Astrocyte (in vitro differentiated cells and primary cell): ENCODE data around the gene MAK. TPM values are rescaled to one million over a fixed set of nuclear protein-coding genes. Genes with fewer than 3 reads are reported as not detected.

Source experiments
- DNase-seq: peaks from one replicate; pipeline ENCODE4 v3.0.0-alpha.2; 2010; ENCODE audit warnings: low read depth
- FAIRE-seq: peaks from 2 replicates; lab custom pipeline; 2011; peaks lifted over from hg19 to GRCh38; lab: Jason Lieb, UNC
- H2AFZ ChIP-seq: 2 replicates; pipeline ENCODE4 v1.6.0; 2012; ENCODE audit warnings: low read depth, low read length, inconsistent platforms
- H3K27ac ChIP-seq: 2 replicates; pipeline ENCODE4 v1.5.1; 2011; ENCODE audit warnings: low read depth, low read length, inconsistent platforms
- H3K27me3 ChIP-seq: 2 replicates; pipeline ENCODE4 v1.6.0; 2011; ENCODE audit warnings: low read length, inconsistent platforms; ENCODE audit not compliant: insufficient read depth
- H3K36me3 ChIP-seq: 2 replicates; pipeline ENCODE4 v1.5.1; 2011; ENCODE audit warnings: low read length, inconsistent platforms; ENCODE audit not compliant: insufficient read depth
- H3K4me1 ChIP-seq: 2 replicates; pipeline ENCODE4 v1.5.1; 2011; ENCODE audit warnings: low read length, inconsistent platforms; ENCODE audit not compliant: insufficient read depth
- H3K4me2 ChIP-seq: 2 replicates; pipeline ENCODE4 v1.6.0; 2012; ENCODE audit warnings: low read length, inconsistent platforms
- H3K4me3 ChIP-seq: 2 replicates; pipeline ENCODE4 v1.5.1; 2011; ENCODE audit warnings: low read depth, mild to moderate bottlenecking, low read length, inconsistent platforms; ENCODE audit not compliant: insufficient read depth
- H3K79me2 ChIP-seq: 2 replicates; pipeline ENCODE4 v1.6.0; 2012; ENCODE audit warnings: mild to moderate bottlenecking, low read length, inconsistent platforms; ENCODE audit not compliant: insufficient read depth
- H3K9ac ChIP-seq: 2 replicates; pipeline ENCODE4 v1.6.0; 2012; ENCODE audit warnings: mild to moderate bottlenecking, low read length, inconsistent platforms
- H3K9me3 ChIP-seq: 2 replicates; pipeline ENCODE4 v1.5.1; 2012; ENCODE audit warnings: low read depth, mild to moderate bottlenecking, low read length, inconsistent platforms; ENCODE audit not compliant: insufficient read depth
- H4K20me1 ChIP-seq: 2 replicates; pipeline ENCODE4 v1.6.0; 2012; ENCODE audit warnings: low read length, inconsistent platforms; ENCODE audit not compliant: insufficient read depth
- H3K27ac Mint-ChIP-seq: one replicate; pipeline ENCODE4 v1.8.0; 2021; ENCODE audit warnings: mild to moderate bottlenecking, mixed read lengths; ENCODE audit not compliant: unreplicated experiment
- H3K27me3 Mint-ChIP-seq: one replicate; pipeline ENCODE4 v1.8.0; 2021; ENCODE audit warnings: low read depth, mixed read lengths; ENCODE audit not compliant: unreplicated experiment
- H3K36me3 Mint-ChIP-seq: one replicate; pipeline ENCODE4 v1.8.0; 2021; ENCODE audit warnings: low read depth, mixed read lengths; ENCODE audit not compliant: unreplicated experiment
- H3K4me1 Mint-ChIP-seq: one replicate; pipeline ENCODE4 v1.8.0; 2021; ENCODE audit warnings: low read depth, mixed read lengths; ENCODE audit not compliant: unreplicated experiment
- H3K4me3 Mint-ChIP-seq: one replicate; pipeline ENCODE4 v1.8.0; 2021; ENCODE audit warnings: mild to moderate bottlenecking, moderate library complexity, mixed read lengths; ENCODE audit not compliant: unreplicated experiment
- H3K9me3 Mint-ChIP-seq: one replicate; pipeline ENCODE4 v1.8.0; 2021; ENCODE audit warnings: mild to moderate bottlenecking, mixed read lengths; ENCODE audit not compliant: unreplicated experiment
- EZH2 ChIP-seq: IDR thresholded peaks from 2 replicates; pipeline ENCODE4 v1.6.1; 2012; ENCODE audit warnings: mild to moderate bottlenecking, low read length, inconsistent platforms; ENCODE audit not compliant: insufficient read depth
- total RNA-seq: library from RNA; stranded (reverse); gene quantifications from 2 replicates; pipeline ENCODE4 v1.2.1, GENCODE V29; 2021
- TF ChIP-seq, protein P1 (sequence below): IDR thresholded peaks from 2 replicates; pipeline ENCODE4 v1.5.1; 2011; ENCODE audit warnings: low read depth, mild to moderate bottlenecking, inconsistent platforms, low read length, moderate library complexity; ENCODE audit not compliant: insufficient read depth

MAK gene
- total RNA-seq, 1 donor from 2014 or later: 0.05 TPM

DNA sequence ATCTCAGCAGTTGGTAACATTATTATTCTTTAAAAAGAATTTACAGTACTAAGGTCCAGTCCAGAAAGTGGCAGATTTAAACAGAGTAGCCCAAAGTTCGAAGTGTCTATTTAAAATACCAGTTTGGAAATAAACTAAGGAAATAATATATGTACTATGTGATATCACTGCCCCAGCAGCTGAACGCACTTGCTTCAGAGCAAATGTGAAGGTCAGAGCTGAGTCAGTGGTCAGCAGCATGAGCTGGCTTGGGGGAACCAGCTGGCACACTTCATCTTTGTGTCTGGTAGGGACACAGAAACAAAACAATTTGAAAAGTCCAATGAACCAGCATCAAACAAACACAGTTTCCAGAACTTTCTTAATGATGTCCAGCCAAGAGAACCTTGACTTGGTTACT, 75.3 kb downstream of the MAK start:
- Histone ChIP-seq H4K20me1 (no peaks in the 10 kb centered on the region), H2AFZ (no peak overlapping the region), H3K4me3 (no peak overlapping the region), H3K27ac (no peak overlapping the region), H3K4me2 (no peak overlapping the region), H3K9ac (no peak overlapping the region), H3K9me3 (no peaks in the 10 kb centered on the region), H3K4me1 (peaks cover 23% of the 10 kb centered on the region), H3K36me3 (no peaks in the 10 kb centered on the region), H3K79me2 (no peaks in the 10 kb centered on the region), H3K27me3 (no peaks in the 10 kb centered on the region)
- FAIRE-seq (no peak), DNase-seq (peak; percentile 35)
- H3K36me3 Mint-ChIP-seq: peaks cover 1% of the 10 kb centered on the region
- H3K27me3 Mint-ChIP-seq: no peaks in the 10 kb centered on the region
- H3K9me3 Mint-ChIP-seq: no peaks in the 10 kb centered on the region
- H3K4me1 Mint-ChIP-seq: peaks cover 13% of the 10 kb centered on the region
- no peak for TF ChIP-seq EZH2
- TF ChIP-seq, protein P1, sequence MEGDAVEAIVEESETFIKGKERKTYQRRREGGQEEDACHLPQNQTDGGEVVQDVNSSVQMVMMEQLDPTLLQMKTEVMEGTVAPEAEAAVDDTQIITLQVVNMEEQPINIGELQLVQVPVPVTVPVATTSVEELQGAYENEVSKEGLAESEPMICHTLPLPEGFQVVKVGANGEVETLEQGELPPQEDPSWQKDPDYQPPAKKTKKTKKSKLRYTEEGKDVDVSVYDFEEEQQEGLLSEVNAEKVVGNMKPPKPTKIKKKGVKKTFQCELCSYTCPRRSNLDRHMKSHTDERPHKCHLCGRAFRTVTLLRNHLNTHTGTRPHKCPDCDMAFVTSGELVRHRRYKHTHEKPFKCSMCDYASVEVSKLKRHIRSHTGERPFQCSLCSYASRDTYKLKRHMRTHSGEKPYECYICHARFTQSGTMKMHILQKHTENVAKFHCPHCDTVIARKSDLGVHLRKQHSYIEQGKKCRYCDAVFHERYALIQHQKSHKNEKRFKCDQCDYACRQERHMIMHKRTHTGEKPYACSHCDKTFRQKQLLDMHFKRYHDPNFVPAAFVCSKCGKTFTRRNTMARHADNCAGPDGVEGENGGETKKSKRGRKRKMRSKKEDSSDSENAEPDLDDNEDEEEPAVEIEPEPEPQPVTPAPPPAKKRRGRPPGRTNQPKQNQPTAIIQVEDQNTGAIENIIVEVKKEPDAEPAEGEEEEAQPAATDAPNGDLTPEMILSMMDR: no peak
- H3K4me3 Mint-ChIP-seq: no peak overlapping the region
- no peak overlapping the region for H3K27ac Mint-ChIP-seq

DNA sequence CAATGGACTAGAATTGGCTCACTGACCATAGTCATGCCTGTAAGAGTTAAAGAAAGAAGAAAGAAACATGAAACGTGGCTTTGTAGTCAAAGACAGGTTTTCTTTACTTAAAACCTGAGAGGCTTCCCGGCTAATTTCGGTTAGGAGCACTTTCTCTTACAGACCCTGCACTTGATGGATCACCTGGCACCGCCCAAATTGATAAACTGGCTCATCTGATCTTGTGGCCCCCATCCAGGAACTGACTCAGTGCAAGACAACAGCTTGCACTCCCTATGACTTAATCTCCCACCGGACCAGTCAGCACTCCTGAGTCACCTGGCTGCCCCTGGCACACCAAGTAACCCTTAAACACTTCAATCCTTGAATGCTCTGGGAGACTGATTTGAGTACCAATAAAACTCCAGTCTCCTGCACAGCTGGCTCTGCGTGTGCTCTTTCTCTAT, 78.4 kb downstream of the MAK start:
- H4K20me1 ChIP-seq: no peaks in the 10 kb centered on the region

More for the DNA sequence above, 78.4 kb downstream of the MAK start:
- Mint-ChIP-seq H3K9me3 (no peaks in the 10 kb centered on the region), H3K27ac (peak overlapping the region; percentile 66), H3K36me3 (peaks cover 12% of the 10 kb centered on the region), H3K27me3 (no peaks in the 10 kb centered on the region), H3K4me1 (peaks cover 13% of the 10 kb centered on the region), H3K4me3 (no peak overlapping the region)
- Histone ChIP-seq H3K79me2 (peaks cover 13% of the 10 kb centered on the region), H3K4me1 (peaks cover 23% of the 10 kb centered on the region), H3K36me3 (peaks cover 10% of the 10 kb centered on the region), H3K9me3 (no peaks in the 10 kb centered on the region), H3K27ac (peak overlapping the region; percentile 82), H3K9ac (peak overlapping the region; percentile 42), H3K27me3 (no peaks in the 10 kb centered on the region), H3K4me2 (peak overlapping the region; percentile 45), H3K4me3 (peak overlapping the region; percentile 7), H2AFZ (no peak overlapping the region)
- TF ChIP-seq, protein P1: no peak
- no peak for TF ChIP-seq EZH2
- peak; percentile 94 for DNase-seq
- no peak for FAIRE-seq
